Thyroid gland (tissue), 4 donors: ENCODE data around the gene KIF3B.

Experiments used
- CTCF ChIP-seq, 6 experiments: fragments of 200-600 bp in 3 of 6; fragments of 450-650 bp in 3 of 6; sonication (generic) in 3 of 6; IDR thresholded peaks; one replicate each; pipeline ENCODE4 v1.5.1; 2016 to 2019; ENCODE audit warnings: antibody characterized with exemption in 6 of 6, mild to moderate bottlenecking in 2 of 6, inconsistent platforms in 1 of 6, moderate library complexity in 1 of 6
- POLR2A ChIP-seq, 2 donors: fragments of 450-650 bp; IDR thresholded peaks; one replicate each; pipeline ENCODE4 v1.6.1; 2017; ENCODE audit warnings: antibody characterized with exemption in 2 of 2, mild to moderate bottlenecking in 2 of 2, moderate library complexity in 1 of 2

- no peak for TF ChIP-seq CTCF (IDR thresholded peaks at IDR 0.05)
- TF ChIP-seq POLR2A (IDR thresholded peaks at IDR 0.05) = no peak
Measured at GRCh38 chr20:32278199-32278643, 770 bp downstream of the KIF3B start.
